Left lobe of liver (tissue), 2 donors: ENCODE data around the gene C1orf159. TPM values are rescaled to one million over a fixed set of nuclear protein-coding genes. Genes with fewer than 3 reads are reported as not detected.
"Not testable (repeated sequence)": the region's sequence is repeated elsewhere in the genome, so short reads cannot be mapped to it uniquely, and the experiment has no call there.

Experiments
- ATAC-seq: fragments of 200-7000 bp; cut with Tn5 transposase; one replicate; pipeline ENCODE4 v1.9.1; 2020; ENCODE audit warnings: mild to moderate bottlenecking, moderate library complexity
- DNase-seq: peaks from one replicate; pipeline ENCODE4 v3.0.0-alpha.2; 2020; ENCODE audit warnings: low spot score
- total RNA-seq: library from RNA; stranded (reverse); gene quantifications from one replicate; pipeline ENCODE4 v1.2.1, GENCODE V29; 2021
- donor health status: DM: no; HTN: no; CAD: no; lungs with moderate emphysema.
- donor health status: DM: no; HTN: yes; CAD: no.

Gene C1orf159
- total RNA-seq, 1 donor from 2014 or later, result 8.4 TPM

GRCh38 chr1:1069711-1070676 is 45.9 kb downstream of the C1orf159 start:
- DNase-seq, result no peak
- no peak for ATAC-seq

GRCh38 chr1:1069056-1069710 is 46.7 kb downstream of the C1orf159 start:
- ATAC-seq (peak; percentile 80), DNase-seq (peak; percentile 81)

- DNase-seq (no peak), ATAC-seq (peak; percentile 8)
Observed at GRCh38 chr1:1068517-1069055, 47.3 kb downstream of the C1orf159 start.

- ATAC-seq (no peak), DNase-seq (no peak)
Observed at GRCh38 chr1:1067860-1068516, 47.9 kb downstream of the C1orf159 start.

GRCh38 chr1:1067284-1067859 is 48.5 kb downstream of the C1orf159 start:
- no peak for ATAC-seq
- DNase-seq, result no peak

DNA sequence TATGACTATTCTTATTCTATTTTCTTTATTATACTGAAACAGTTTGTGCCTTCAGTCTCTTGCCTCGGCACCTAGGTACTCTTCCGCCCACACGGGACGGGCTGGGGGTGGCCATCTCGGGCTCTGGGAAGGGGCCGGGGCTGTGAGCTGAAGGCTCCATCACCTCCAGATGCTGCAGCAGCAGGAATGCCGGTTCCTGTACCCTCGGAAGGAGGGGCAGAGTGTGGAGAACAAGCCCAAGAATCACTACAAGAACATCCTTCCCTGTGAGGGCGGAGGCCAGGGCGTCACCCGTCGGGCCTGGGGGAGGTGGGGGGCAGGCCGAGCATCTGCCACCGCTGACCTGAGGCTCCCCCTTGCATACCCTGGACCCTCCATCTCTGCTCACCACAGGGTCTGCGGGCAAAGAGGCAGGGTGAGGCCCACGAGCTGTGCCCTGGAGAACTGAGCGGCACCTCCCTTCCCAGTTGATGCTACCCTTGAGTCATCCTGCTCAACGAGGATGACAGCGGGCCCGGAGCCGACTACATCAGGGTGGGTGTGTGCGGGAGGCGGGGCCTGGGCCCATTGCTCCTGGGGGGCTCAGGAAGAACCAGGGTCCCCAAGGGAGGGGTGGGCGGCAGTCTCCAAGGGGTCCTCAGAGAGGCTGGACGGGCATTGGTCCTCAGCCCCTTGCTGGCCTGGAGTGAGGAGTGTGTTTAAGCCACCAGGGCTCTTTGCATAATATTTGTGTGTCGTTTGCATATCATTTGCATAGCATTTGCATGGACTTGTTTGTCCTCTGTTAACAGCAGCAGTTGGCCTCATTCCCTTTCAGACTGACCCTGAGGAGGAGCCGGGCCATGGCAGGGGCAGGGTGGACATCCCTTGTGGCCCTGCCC is 49.2 kb downstream of the C1orf159 start:
- DNase-seq (no peak), ATAC-seq (no peak)

DNA sequence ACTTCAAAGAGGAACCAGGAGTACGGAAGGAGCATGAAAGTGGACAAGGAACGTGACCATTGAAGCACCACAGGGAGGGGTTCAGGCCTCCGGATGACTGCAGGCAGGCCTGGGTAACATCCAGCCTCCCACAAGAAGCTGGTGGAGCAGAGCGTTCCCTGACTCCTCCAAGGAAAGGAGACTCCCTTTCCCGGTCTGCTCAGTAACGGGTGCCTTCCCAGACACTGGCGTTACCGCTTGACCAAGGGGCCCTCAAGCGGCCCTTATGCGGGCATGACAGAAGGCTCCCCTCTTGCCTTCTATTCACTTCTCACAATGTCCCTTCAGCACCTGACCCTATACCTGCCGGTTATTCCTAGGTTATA is 50.0 kb downstream of the C1orf159 start:
- DNase-seq, ATAC-seq: not testable (repeated sequence)

DNA sequence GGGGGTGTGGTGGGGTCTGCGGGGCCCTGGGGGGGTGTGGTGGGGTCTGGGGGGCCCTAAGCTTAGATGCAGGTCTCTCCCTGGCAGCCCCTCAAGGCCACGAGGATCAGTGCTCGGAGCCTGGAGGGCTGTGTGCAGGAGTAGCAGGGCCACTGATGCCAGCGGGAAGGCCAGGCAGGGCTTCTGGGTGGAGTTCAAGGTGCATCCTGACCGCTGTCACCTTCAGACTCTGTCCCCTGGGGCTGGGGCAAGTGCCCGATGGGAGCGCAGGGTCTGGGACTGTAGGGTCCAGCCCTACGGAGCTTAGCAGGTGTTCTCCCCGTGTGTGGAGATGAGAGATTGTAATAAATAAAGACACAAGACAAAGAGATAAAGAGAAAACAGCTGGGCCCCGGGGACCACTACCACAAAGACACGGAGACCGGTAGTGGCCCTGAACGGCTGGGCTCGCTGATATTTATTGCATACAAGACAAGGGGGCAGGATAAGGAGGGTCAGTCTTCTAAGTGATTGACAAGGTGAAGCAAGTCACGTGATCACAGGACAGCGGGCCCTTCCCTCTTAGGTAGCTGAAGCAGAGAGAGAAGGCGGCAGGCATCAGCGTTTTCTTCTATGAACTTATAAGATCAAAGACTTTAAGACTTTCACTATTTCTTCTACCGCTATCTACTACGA is 50.5 kb downstream of the C1orf159 start:
- ATAC-seq, result no peak
- DNase-seq, result no peak

- peak; percentile 70 for DNase-seq
- peak; percentile 74 for ATAC-seq
Observed at GRCh38 chr1:1063945-1064831, 51.7 kb downstream of the C1orf159 start.

GRCh38 chr1:1063261-1063944 is 52.5 kb downstream of the C1orf159 start:
- no peak for ATAC-seq
- DNase-seq, result no peak

DNA sequence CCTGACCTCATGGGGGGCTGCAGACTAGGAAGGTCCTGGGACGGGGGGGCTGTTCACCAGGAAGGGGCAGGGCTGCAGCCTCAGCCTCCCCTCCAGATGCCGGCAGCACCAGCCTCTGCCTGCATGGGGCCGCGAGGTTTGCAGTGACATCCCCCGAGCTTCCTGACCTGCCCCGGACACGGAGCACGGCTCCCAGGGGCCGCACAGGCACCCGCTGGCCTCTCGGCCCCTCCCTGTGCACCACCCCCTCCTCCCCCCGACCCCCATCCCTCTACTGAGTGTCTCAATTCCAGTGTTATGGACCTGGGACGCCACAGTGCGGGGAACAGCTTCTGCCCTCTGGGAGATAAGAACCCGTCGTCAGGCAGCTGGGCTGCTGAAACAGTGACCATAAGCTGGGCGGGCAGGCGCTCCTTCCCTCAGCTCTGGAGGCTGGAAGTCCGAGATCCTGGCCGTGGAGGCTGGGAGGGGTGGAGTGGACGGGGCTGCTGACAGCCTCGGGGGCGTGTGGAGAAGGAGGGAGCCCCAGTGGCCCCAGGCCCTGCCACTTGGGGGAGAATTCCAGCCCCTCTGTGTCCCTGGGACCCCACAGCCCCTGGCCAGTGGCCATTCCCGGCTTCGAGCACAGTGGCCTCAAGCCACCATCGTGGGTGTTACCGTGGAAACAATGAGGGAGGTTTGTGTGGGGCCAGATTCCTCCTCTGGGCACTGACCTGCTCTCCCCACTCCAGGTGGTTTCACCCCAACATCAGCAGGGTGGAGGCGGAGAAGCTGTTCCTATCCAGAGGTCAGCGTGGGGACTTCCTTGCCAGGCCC is 53.3 kb downstream of the C1orf159 start:
- ATAC-seq, result no peak
- DNase-seq, result no peak

GRCh38 chr1:1061682-1062345 is 54.1 kb downstream of the C1orf159 start:
- ATAC-seq (no peak), DNase-seq (no peak)

- no peak for ATAC-seq
- no peak for DNase-seq
Observed at GRCh38 chr1:1060281-1061000, 55.4 kb downstream of the C1orf159 start.

DNA sequence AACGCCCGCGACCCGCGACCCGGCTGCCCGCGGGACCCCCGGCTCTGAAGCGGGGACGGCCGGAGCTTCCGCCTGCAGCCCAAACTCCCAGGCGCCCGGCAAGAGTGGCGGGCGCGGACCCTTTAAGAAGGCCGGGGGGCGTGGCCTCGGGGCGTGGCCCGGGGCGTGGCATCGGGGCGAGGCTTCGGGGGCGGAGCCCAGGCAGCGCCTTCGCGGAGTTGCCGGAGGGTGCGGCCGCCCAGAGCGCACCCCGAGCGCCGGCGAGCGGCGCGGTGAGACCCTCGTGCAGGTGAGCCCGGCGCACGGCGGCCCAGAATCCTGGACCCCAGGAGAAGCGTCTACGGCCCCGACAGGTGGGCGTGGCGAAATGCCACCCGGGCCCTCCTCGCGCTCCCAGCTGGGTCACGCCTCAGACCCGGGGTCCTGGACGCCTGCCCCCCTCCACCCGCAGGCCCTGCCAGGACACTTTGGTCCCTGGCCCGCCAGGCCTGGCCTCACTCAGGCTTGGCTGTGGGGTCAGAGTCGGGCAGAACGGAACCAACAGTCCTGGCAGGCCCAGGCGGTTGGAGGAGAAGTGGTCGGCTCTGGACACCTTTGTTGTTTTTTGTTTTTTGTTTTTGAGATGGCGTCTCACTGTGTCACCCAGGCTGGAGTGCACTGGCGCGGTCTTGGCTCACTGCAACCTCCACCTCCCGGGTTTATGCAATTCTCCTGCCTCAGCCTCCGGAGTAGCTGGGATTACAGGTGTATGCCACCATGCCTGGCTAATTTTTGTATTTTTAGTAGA is 56.2 kb downstream of the C1orf159 start:
- ATAC-seq, result peak; percentile 89
- DNase-seq, result peak; percentile 89

GRCh38 chr1:1058921-1059493 is 56.9 kb downstream of the C1orf159 start:
- ATAC-seq (peak; percentile 24), DNase-seq (no peak)
